K562 (cell line): ENCODE results near the gene SEC16A. TPM values are rescaled to one million over a fixed set of nuclear protein-coding genes. Genes with fewer than 3 reads are reported as not detected.

Experiments used
- ATAC-seq: fragments of 200-7000 bp; cut with Tn5 transposase; 3 replicates; pipeline ENCODE4 v1.9.1; 2020; ENCODE audit warnings: moderate library complexity
- BruUV-seq: library from RNA; stranded (reverse); fragments of 400-500 nt; replicated peaks from 2 replicates; lab custom pipeline; 2021; lab: Mats Ljungman, UMichigan
- CTCF ChIA-PET: fragments of 300-600 bp; formaldehyde crosslinking; extraction: SDS; loops from one replicate; lab custom pipeline; 2021; ENCODE audit warnings: low intra/inter-chr PET ratio; lab: Yijun Ruan, JAX
- POLR2A ChIA-PET: fragments of 300-600, 350-650 bp; sonication (Branson Sonifier 250); formaldehyde crosslinking; extraction: SDS; loops from one replicate; lab custom pipeline; 2021; ENCODE audit warnings: antibody characterized with exemption, inconsistent platforms; lab: Yijun Ruan, JAX
- DNase-seq, 4 experiments: peaks; one replicate each; pipeline versions ENCODE4 v3.0.0 to v3.0.0-alpha.2; 2011 to 2018; ENCODE audit warnings: low spot score in 3 of 4, mixed read lengths in 3 of 4; ENCODE audit errors: extremely low read depth in 1 of 4
- FAIRE-seq: peaks from 2 replicates; lab custom pipeline; 2011; peaks lifted over from hg19 to GRCh38; lab: Jason Lieb, UNC
- H2AFZ ChIP-seq: 2 replicates; pipeline ENCODE4 v1.6.0; 2011; ENCODE audit warnings: low read depth, low read length, control low read depth, inconsistent platforms
- H3K27ac ChIP-seq: fragments of 200-600 bp; 3 replicates; pipeline ENCODE4 v1.8.0; 2011; ENCODE audit warnings: low read depth, mild to moderate bottlenecking, control low read depth, inconsistent platforms, low read length, moderate library complexity, mixed read lengths; ENCODE audit errors: extremely low read depth
- H3K27me3 ChIP-seq, 2 experiments: fragments of 300-600 bp in 1 of 2; 2 replicates in 1 of 2; 3 replicates in 1 of 2; pipeline versions ENCODE4 v1.6.0 to v1.8.0; 2011; ENCODE audit warnings: inconsistent platforms in 2 of 2, low read length in 2 of 2, mild to moderate bottlenecking in 1 of 2, mixed read lengths in 1 of 2, moderate library complexity in 1 of 2; ENCODE audit not compliant: control insufficient read depth in 2 of 2, insufficient read depth in 2 of 2
- H3K36me3 ChIP-seq: fragments of 300-600 bp; 3 replicates; pipeline ENCODE4 v1.8.0; 2011; ENCODE audit warnings: mild to moderate bottlenecking, low read length, inconsistent platforms; ENCODE audit not compliant: control insufficient read depth, insufficient read depth
- H3K4me1 ChIP-seq, 2 experiments: fragments of 200-600 bp in 1 of 2; replicated peaks in 1 of 2; 2 replicates in 1 of 2; 3 replicates in 1 of 2; pipeline versions ENCODE4 v1.5.1 to v1.8.0; 2011; ENCODE audit warnings: inconsistent platforms in 2 of 2, low read length in 2 of 2, mild to moderate bottlenecking in 1 of 2, mixed read lengths in 1 of 2, moderate library complexity in 1 of 2; ENCODE audit not compliant: control insufficient read depth in 2 of 2, insufficient read depth in 2 of 2
- H3K4me2 ChIP-seq: 2 replicates; pipeline ENCODE4 v1.6.1; 2011; ENCODE audit warnings: low read length, control low read depth, inconsistent platforms, mixed read lengths; ENCODE audit not compliant: insufficient read depth
- H3K4me3 ChIP-seq: fragments of 200-600 bp; sonication (generic), shearing (Covaris generic); 2 replicates; pipeline ENCODE4 v1.5.1; 2016; ENCODE audit warnings: control low read depth, inconsistent platforms
- H3K79me2 ChIP-seq: fragments of 200-600 bp; 3 replicates; pipeline ENCODE4 v1.8.0; 2011; ENCODE audit warnings: low read length, inconsistent platforms; ENCODE audit not compliant: control insufficient read depth, insufficient read depth
- H3K9ac ChIP-seq, 2 experiments: 2 replicates each; pipeline versions ENCODE4 v1.6.0 to v1.6.1; 2011; ENCODE audit warnings: low read depth in 2 of 2, low read length in 2 of 2, control low read depth in 1 of 2, inconsistent platforms in 1 of 2, mild to moderate bottlenecking in 1 of 2, mixed read lengths in 1 of 2; ENCODE audit not compliant: insufficient read depth in 1 of 2
- H3K9me1 ChIP-seq: one replicate; pipeline ENCODE4 v1.6.0; 2011; ENCODE audit warnings: inconsistent platforms, mild to moderate bottlenecking, low read length, moderate library complexity; ENCODE audit not compliant: control insufficient read depth, insufficient read depth
- H3K9me3 ChIP-seq: replicated peaks from 2 replicates; pipeline ENCODE4 v1.5.1; 2011; ENCODE audit warnings: low read depth, low read length, inconsistent platforms; ENCODE audit not compliant: control insufficient read depth, insufficient read depth
- H4K20me1 ChIP-seq: replicated peaks from 2 replicates; pipeline ENCODE4 v1.6.1; 2011; ENCODE audit warnings: low read length, inconsistent platforms, mixed read lengths; ENCODE audit not compliant: control insufficient read depth, insufficient read depth
- ARID1B ChIP-seq: fragments of 450-650 bp; IDR thresholded peaks from 2 replicates; pipeline ENCODE4 v1.6.1; 2016; ENCODE audit warnings: antibody characterized with exemption, mild to moderate bottlenecking, inconsistent platforms
- CEBPB ChIP-seq: fragments of 450-650 bp; IDR thresholded peaks from 2 replicates; pipeline ENCODE4 v1.6.1; 2016; ENCODE audit warnings: missing genetic modification characterization, missing compliant biosample characterization
- EGR1 ChIP-seq: fragments of 450-650 bp; conservative IDR thresholded peaks from 2 replicates; pipeline ENCODE4 v1.6.1; 2017; ENCODE audit warnings: mild to moderate bottlenecking
- NR2C1 ChIP-seq, 2 experiments: fragments of 450-650 bp; IDR thresholded peaks; 2 replicates each; pipeline ENCODE4 v1.6.1; 2017; ENCODE audit warnings: mild to moderate bottlenecking in 2 of 2, antibody characterized with exemption in 1 of 2, inconsistent platforms in 1 of 2, missing compliant biosample characterization in 1 of 2, missing genetic modification characterization in 1 of 2
- OTX1 ChIP-seq: fragments of 450-650 bp; formaldehyde crosslinking; IDR thresholded peaks from 2 replicates; pipeline ENCODE4 v1.4.0; 2022; ENCODE audit warnings: mild to moderate bottlenecking
- PHTF2 ChIP-seq: fragments of 250-450 bp; sonication (Bioruptor Pico); IDR thresholded peaks from 2 replicates; pipeline ENCODE4 v1.5.0; 2021; ENCODE audit warnings: mild to moderate bottlenecking
- RFX7 ChIP-seq: fragments of 250-450 bp; sonication (Bioruptor Pico); IDR thresholded peaks from 2 replicates; pipeline ENCODE4 v1.5.1; 2021; ENCODE audit warnings: mild to moderate bottlenecking
- TFE3 ChIP-seq: fragments of 450-650 bp; formaldehyde crosslinking; IDR thresholded peaks from 2 replicates; pipeline ENCODE4 v1.4.0; 2020; ENCODE audit warnings: mild to moderate bottlenecking, mixed read lengths
- ZBTB7A ChIP-seq: IDR thresholded peaks from 2 replicates; pipeline ENCODE4 v1.6.1; 2011; ENCODE audit warnings: low read depth, mild to moderate bottlenecking, low read length, moderate library complexity, borderline replicate concordance; ENCODE audit not compliant: control insufficient read depth
- ZNF639 ChIP-seq, 2 experiments: fragments of 200-800 bp in 1 of 2; sonication (Bioruptor generic) in 1 of 2; sonication (generic) in 1 of 2; formaldehyde crosslinking in 1 of 2; IDR thresholded peaks in 1 of 2; conservative IDR thresholded peaks in 1 of 2; 2 replicates each; pipeline versions ENCODE4 v1.5.0 to v1.6.1; 2016 to 2020; ENCODE audit warnings: missing compliant biosample characterization in 1 of 2, missing genetic modification characterization in 1 of 2, missing genetic modification reagents in 1 of 2
- ZNF644 ChIP-seq: fragments of 200-800 bp; sonication (Bioruptor generic); IDR thresholded peaks from 2 replicates; pipeline ENCODE4 v1.6.1; 2016; ENCODE audit warnings: low read depth, missing genetic modification characterization, missing compliant biosample characterization
- WGBS: fragments of 100-300 bp; shearing (Covaris generic); methylation state at CpG from one replicate; pipeline ENCODE4 v1.1.6; 2016; ENCODE audit warnings: low coverage, mixed read lengths; ENCODE audit not compliant: insufficient coverage; ENCODE audit errors: missing lambda C conversion rate; 5-methylcytosine and 5-hydroxymethylcytosine counted together
- in situ Hi-C: fragments of 300-500 bp; cut with MboI; formaldehyde crosslinking; loops from 4 replicates; pipeline ENCODE4 v1.15.0; 2018; ENCODE audit warnings: inconsistent platforms, mixed read lengths
- intact Hi-C: fragments of 100-400 bp; cut with micrococcal nuclease; formaldehyde crosslinking; loops from 2 replicates; pipeline ENCODE4 v1.14.2; 2022
- polyA plus RNA-seq, 8 experiments: library from polyadenylated mRNA; depleted of rRNA in 4 of 8; stranded (reverse) in 5 of 8; unstranded in 3 of 8; fragments of >200 nt; fragmentation: Nextera tagmentation in 2 of 8; fragmentation: Illumina TruSeq in 1 of 8; extraction: Ambion mirVana in 2 of 8; extraction: Trizol in 1 of 8; gene quantifications; 2 replicates each; pipeline versions ENCODE4 v1.2.1 to v1.2.3, GENCODE V29; 2011 to 2014; ENCODE audit warnings: inconsistent platforms in 1 of 8, missing spikeins in 1 of 8
- total RNA-seq, 7 experiments: library from RNA; depleted of rRNA in 6 of 7; stranded (reverse); fragments of >200 nt in 6 of 7; fragmentation: Illumina TruSeq in 2 of 7; extraction: Trizol in 2 of 7; gene quantifications; 2 replicates each; pipeline versions ENCODE4 v1.2.1 to v1.2.3, GENCODE V29; 2011 to 2021; ENCODE audit warnings: low replicate concordance in 1 of 7

Gene SEC16A
- total and polyA plus RNA-seq, 9 of the 15 experiments (the other 6 are each of a cell fraction or from before 2014, with no cell fraction given), result 8.3 to 62.8 (median 14.0) TPM

GRCh38 chr9:136516191-136516654 is 33.4 kb upstream of the SEC16A start:
- POLR2A ChIA-PET, result interaction anchor here (0.8 kb wide), 1 partner anchor 33 kb away, joined by 5 read pairs; no protein-coding TSS in a partner anchor
- Histone ChIP-seq H2AFZ (no peak overlapping the region), H3K4me1 (peaks cover 14 to 71% of the 10 kb centered on the region in 2 experiments)
- ATAC-seq (no peak), FAIRE-seq (no peak)
- in situ Hi-C loops, result no loop called here
- intact Hi-C loops, result no loop called here
- 79% methylated on average over 12 of the region's 19 CpGs for WGBS
- TF ChIP-seq ZNF644 (tag), result no peak
- TF ChIP-seq, all 486 proteins: peak for 0
- H3K9me3 ChIP-seq, result no peaks in the 10 kb centered on the region
- CTCF ChIA-PET, result no interaction called here
- peaks cover 4% of the 10 kb centered on the region; the same call in 1 of the 3 replicates for H3K79me2 ChIP-seq
- H3K36me3 ChIP-seq, result peaks cover 48% of the 10 kb centered on the region; the same call in 2 of the 3 replicates
- no peak for DNase-seq
- BruUV-seq, result no TSS peak
- no peak overlapping the region for H3K4me3 ChIP-seq
- no peaks in the 10 kb centered on the region for H4K20me1 ChIP-seq
- no peak overlapping the region for H3K9ac ChIP-seq
- H3K4me2 ChIP-seq, result no peak overlapping the region
- H3K27me3 ChIP-seq, result no peaks in the 10 kb centered on the region
- H3K27ac ChIP-seq, result no peak overlapping the region
- H3K9me1 ChIP-seq, result peaks cover 4% of the 10 kb centered on the region

GRCh38 chr9:136515276-136515675 is 32.4 kb upstream of the SEC16A start:
- CTCF ChIA-PET, result no interaction called here
- Histone ChIP-seq H3K27ac (no peak overlapping the region), H3K36me3 (peaks cover 57% of the 10 kb centered on the region; the same call in 2 of the 3 replicates), H3K79me2 (peaks cover 7% of the 10 kb centered on the region; the same call in 1 of the 3 replicates), H3K27me3 (no peaks in the 10 kb centered on the region), H3K4me3 (no peak overlapping the region), H2AFZ (no peak overlapping the region), H3K4me1 (peaks cover 16 to 71% of the 10 kb centered on the region in 2 experiments), H3K9me1 (peaks cover 6% of the 10 kb centered on the region), H4K20me1 (no peaks in the 10 kb centered on the region), H3K9ac (no peak overlapping the region; a peak in 1 of 4 replicates), H3K4me2 (no peak overlapping the region), H3K9me3 (no peaks in the 10 kb centered on the region)
- no peak for FAIRE-seq
- POLR2A ChIA-PET, result no interaction called here
- WGBS, result 94% methylated on average over 16 of the region's 28 CpGs
- intact Hi-C loops (no loop called here), in situ Hi-C loops (no loop called here)
- no TSS peak for BruUV-seq
- ATAC-seq, result no peak
- DNase-seq, result no peak
- TF ChIP-seq ZNF639 (CRISPR knock-in tag; conservative IDR thresholded peaks at IDR 0.05 in 1 of 2, IDR thresholded peaks at IDR 0.05 in 1 of 2) (no peak), TFE3 (CRISPR knock-in tag) (no peak), CEBPB (tag) (no peak), ARID1B (no peak), ZBTB7A (no peak), OTX1 (no peak), EGR1 (no peak), RFX7 (CRISPR knock-in tag) (no peak), PHTF2 (CRISPR knock-in tag) (no peak), NR2C1 (IDR thresholded peaks at IDR 0.05) (no peak), NR2C1 (tag; IDR thresholded peaks at IDR 0.05) (no peak)
